Osteoblast (primary cell): Measurements from ENCODE around the gene ITGB8. TPM values are rescaled to one million over a fixed set of nuclear protein-coding genes. Genes with fewer than 3 reads are reported as not detected.
"Not testable (repeated sequence)": the region's sequence is repeated elsewhere in the genome, so short reads cannot be mapped to it uniquely, and the experiment has no call there.

ENCODE experiments used
- DNase-seq: peaks from one replicate; pipeline ENCODE4 v3.0.0; 2011; ENCODE audit warnings: low spot score, mixed read lengths; ENCODE audit not compliant: insufficient read length; ENCODE audit errors: missing footprints
- H2AFZ ChIP-seq: 2 replicates; pipeline ENCODE4 v1.6.0; 2011; ENCODE audit warnings: mild to moderate bottlenecking, low read length
- H3K27ac ChIP-seq: 2 replicates; pipeline ENCODE4 v1.5.1; 2011; ENCODE audit warnings: mild to moderate bottlenecking, low read depth, low read length, moderate library complexity
- H3K27me3 ChIP-seq: 2 replicates; pipeline ENCODE4 v1.6.0; 2012; ENCODE audit warnings: mild to moderate bottlenecking, control low read depth, inconsistent platforms, low read length, moderate library complexity; ENCODE audit not compliant: insufficient read depth
- H3K36me3 ChIP-seq: 2 replicates; pipeline ENCODE4 v1.5.1; 2011; ENCODE audit warnings: mild to moderate bottlenecking, low read length, control low read depth, moderate library complexity; ENCODE audit not compliant: insufficient read depth
- H3K4me1 ChIP-seq: 2 replicates; pipeline ENCODE4 v1.5.1; 2011; ENCODE audit warnings: mild to moderate bottlenecking, low read length, control low read depth, moderate library complexity; ENCODE audit not compliant: insufficient read depth
- H3K4me2 ChIP-seq: 2 replicates; pipeline ENCODE4 v1.6.0; 2011; ENCODE audit warnings: mild to moderate bottlenecking, low read length; ENCODE audit not compliant: insufficient read depth
- H3K4me3 ChIP-seq: fragments of 200-600 bp; sonication (generic); 3 replicates; pipeline ENCODE4 v1.5.1; 2012; ENCODE audit warnings: mild to moderate bottlenecking, low read length, inconsistent platforms; ENCODE audit not compliant: insufficient read depth
- H3K79me2 ChIP-seq: 2 replicates; pipeline ENCODE4 v1.6.0; 2012; ENCODE audit warnings: mild to moderate bottlenecking, low read length, control low read depth, inconsistent platforms; ENCODE audit not compliant: insufficient read depth
- H3K9me3 ChIP-seq: 2 replicates; pipeline ENCODE4 v1.5.1; 2011; ENCODE audit warnings: low read depth, low read length, control low read depth
- H4K20me1 ChIP-seq: 2 replicates; pipeline ENCODE4 v1.6.0; 2012; ENCODE audit warnings: mild to moderate bottlenecking, low read length, control low read depth; ENCODE audit not compliant: insufficient read depth
- total RNA-seq: library from RNA; depleted of rRNA; stranded (reverse); fragments of >200 nt; gene quantifications from 2 replicates; pipeline ENCODE4 v1.2.3, GENCODE V29; 2012
- TF ChIP-seq, protein P1 (sequence below): IDR thresholded peaks from 2 replicates; pipeline ENCODE4 v1.5.1; 2011; ENCODE audit warnings: mild to moderate bottlenecking, low read depth, low read length, moderate library complexity; ENCODE audit errors: extremely low read depth

Gene ITGB8
- total RNA-seq, 1 donor, result 35.1 TPM

DNA sequence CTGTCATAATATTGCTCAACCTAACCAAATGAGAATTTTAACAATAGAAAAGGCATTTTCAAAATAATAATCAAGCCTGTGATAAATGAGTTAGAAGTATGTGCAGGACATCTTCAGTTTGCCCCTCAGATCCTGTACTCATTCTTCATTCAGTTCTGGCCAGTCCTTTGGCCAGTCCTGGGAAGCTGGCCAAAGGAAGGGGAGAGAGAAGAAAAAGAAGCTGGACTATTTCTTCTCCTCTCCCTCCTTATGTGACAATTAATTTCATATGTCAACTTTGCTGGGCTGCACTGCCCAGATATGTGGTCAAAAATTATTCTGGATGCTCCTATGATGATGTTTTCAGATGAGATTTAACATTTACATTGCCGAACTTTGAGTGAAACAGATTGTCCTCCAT, 31.6 kb upstream of the ITGB8 start:
- H2AFZ ChIP-seq, result peak overlapping the region; percentile 91
- no peaks in the 10 kb centered on the region for H3K79me2 ChIP-seq
- H3K4me1 ChIP-seq, result peaks cover 8% of the 10 kb centered on the region
- H3K36me3 ChIP-seq, result no peaks in the 10 kb centered on the region
- no peaks in the 10 kb centered on the region for H4K20me1 ChIP-seq
- no peaks in the 10 kb centered on the region for H3K9me3 ChIP-seq
- TF ChIP-seq, protein P1, sequence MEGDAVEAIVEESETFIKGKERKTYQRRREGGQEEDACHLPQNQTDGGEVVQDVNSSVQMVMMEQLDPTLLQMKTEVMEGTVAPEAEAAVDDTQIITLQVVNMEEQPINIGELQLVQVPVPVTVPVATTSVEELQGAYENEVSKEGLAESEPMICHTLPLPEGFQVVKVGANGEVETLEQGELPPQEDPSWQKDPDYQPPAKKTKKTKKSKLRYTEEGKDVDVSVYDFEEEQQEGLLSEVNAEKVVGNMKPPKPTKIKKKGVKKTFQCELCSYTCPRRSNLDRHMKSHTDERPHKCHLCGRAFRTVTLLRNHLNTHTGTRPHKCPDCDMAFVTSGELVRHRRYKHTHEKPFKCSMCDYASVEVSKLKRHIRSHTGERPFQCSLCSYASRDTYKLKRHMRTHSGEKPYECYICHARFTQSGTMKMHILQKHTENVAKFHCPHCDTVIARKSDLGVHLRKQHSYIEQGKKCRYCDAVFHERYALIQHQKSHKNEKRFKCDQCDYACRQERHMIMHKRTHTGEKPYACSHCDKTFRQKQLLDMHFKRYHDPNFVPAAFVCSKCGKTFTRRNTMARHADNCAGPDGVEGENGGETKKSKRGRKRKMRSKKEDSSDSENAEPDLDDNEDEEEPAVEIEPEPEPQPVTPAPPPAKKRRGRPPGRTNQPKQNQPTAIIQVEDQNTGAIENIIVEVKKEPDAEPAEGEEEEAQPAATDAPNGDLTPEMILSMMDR, result no peak
- no peak overlapping the region for H3K27ac ChIP-seq
- DNase-seq, result no peak
- H3K4me3 ChIP-seq, result no peak overlapping the region
- H3K4me2 ChIP-seq, result no peak overlapping the region
- H3K27me3 ChIP-seq, result no peaks in the 10 kb centered on the region

DNA sequence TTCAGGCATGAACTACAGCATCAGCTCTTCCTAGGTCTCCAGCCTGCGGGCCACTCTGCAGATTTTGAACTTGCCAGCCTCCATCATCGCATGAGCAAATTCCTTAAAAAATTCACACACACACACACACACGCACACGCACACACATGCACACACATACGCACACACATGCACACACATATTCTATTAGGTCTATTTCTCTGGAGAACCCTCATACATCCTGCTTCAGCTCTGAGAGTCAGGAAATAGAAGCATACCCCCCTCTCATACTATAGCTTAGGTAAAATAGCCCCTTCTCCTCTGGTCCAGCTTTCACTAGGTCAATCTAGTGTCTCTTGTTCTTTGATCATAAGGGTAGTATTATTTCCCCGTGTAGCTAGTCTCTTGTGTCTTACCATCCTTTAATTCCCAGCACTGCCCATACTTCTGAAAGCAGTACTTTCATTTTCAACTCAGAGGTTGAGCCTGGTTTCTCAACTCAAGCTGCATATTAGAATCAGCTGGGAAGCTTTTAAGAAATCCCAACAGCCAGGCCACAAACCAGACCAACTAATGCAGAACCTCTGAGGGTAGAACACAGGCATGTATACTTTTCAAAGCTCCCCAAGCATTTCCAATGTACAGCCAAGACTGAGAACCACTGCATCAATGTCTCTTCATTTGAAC, 30.9 kb upstream of the ITGB8 start:
- TF ChIP-seq, protein P1, result no peak
- Histone ChIP-seq H3K4me1 (peaks cover 8% of the 10 kb centered on the region), H4K20me1 (no peaks in the 10 kb centered on the region), H3K36me3 (no peaks in the 10 kb centered on the region), H3K9me3 (no peaks in the 10 kb centered on the region), H3K79me2 (no peaks in the 10 kb centered on the region), H3K27me3 (no peaks in the 10 kb centered on the region), H2AFZ (peak overlapping the region; percentile 91), H3K27ac (peak overlapping the region; percentile 31), H3K4me3 (peak overlapping the region; percentile 42), H3K4me2 (peak overlapping the region; percentile 70)
- no peak for DNase-seq

DNA sequence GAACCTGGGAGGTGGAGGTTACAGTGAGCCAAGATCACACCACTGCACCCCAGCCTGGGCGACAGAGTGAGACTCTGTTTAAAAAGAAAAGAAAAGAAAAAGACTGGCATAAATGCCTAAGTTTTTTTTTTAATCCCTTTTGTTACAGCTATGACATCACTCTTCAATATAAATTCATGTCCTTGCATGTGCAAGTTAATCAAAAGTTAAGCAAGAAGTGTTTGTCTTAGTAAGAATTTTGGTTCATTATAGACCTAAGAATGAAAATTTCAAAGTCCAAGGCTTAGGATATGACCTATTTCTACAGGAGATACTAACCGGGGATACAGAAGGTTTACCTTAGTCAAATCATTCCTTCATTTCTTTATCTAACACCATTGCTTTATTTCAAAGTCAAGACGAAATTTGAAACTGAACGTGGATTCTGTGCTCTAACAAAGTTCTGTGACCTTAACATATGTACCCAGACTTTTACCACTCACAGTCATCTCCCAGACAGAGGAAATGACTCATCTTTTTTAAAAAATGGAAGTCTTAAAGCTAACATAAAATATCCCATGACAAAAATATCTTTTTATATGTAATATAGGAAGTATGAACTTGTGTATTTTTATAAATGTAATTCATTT, 29.3 kb upstream of the ITGB8 start:
- Histone ChIP-seq H3K4me1 (peaks cover 9% of the 10 kb centered on the region), H3K79me2 (no peaks in the 10 kb centered on the region), H4K20me1 (no peaks in the 10 kb centered on the region), H3K9me3 (no peaks in the 10 kb centered on the region), H3K27ac (peak overlapping the region; percentile 10), H3K27me3 (no peaks in the 10 kb centered on the region), H3K4me3 (no peak overlapping the region), H2AFZ (no peak overlapping the region), H3K36me3 (no peaks in the 10 kb centered on the region), H3K4me2 (no peak overlapping the region)
- DNase-seq, result no peak
- TF ChIP-seq, protein P1, result no peak

DNA sequence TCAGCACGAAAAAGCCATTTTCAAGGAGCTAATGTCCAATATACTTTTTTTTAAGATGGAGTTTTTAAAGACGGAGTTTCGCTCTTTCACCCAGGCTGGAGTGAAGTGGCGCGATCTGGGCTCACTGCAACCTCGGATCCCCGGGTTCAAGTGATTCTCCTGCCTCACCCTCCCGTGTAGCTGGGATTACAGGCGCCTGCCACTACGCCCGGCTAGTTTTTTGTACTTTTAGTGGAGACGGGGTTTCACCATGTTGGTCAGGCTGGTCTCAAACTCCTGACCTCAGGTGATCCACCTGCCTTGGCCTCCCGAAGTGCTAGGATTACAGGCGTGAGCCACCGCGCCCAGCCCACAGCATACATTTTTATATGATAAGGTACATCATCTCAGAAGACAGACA, 28.4 kb upstream of the ITGB8 start:
- H4K20me1 ChIP-seq, H3K79me2 ChIP-seq, H3K27ac ChIP-seq, H3K4me3 ChIP-seq, H3K9me3 ChIP-seq, H3K4me2 ChIP-seq, H2AFZ ChIP-seq, H3K27me3 ChIP-seq, H3K36me3 ChIP-seq, DNase-seq: not testable (repeated sequence)
- H3K4me1 ChIP-seq, result peaks cover 12% of the 10 kb centered on the region
